ENCODE results near the gene SHROOM2.

DNA sequence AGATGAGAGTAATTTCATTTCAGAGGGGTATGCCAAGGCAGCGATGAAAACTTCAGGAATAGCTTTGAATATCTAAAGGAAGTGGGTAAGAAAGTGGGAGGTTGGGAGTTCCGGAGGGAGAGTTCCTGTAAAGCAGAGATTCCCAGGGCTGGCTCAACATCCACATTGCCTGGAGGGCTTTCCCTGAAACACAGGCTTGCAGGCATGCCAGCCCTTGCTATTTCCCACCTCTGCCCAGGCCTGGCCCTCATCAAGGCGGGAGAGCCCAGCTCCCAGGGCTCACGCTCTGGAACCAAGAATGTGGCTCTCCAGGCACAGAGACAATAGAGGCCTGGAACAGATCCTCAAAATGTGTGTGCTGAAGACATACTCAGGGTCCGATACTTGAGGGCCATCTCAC lies 137.1 kb downstream of the SHROOM2 start:
- TF ChIP-seq CTCF (IDR thresholded peaks at IDR 0.05) (no peak), POLR2AphosphoS5 (IDR thresholded peaks at IDR 0.05) (no peak), POLR2A (IDR thresholded peaks at IDR 0.05) (no peak)
